SK-N-SH (cell line): Measurements from ENCODE around the gene NKX6-2. TPM values are rescaled to one million over a fixed set of nuclear protein-coding genes. Genes with fewer than 3 reads are reported as not detected.

Experiments used
- CTCF ChIA-PET: fragments of 300-600, 350-600 bp; formaldehyde crosslinking; extraction: SDS; loops from one replicate; lab custom pipeline; 2021; lab: Yijun Ruan, JAX
- POLR2A ChIA-PET: fragments of 350-600 bp; sonication (Branson Sonifier 250); formaldehyde crosslinking; extraction: SDS; loops from one replicate; lab custom pipeline; 2020; ENCODE audit warnings: antibody characterized with exemption, inconsistent platforms; lab: Yijun Ruan, JAX
- DNase-seq: peaks from one replicate; pipeline ENCODE4 v3.0.0; 2012
- H2AFZ ChIP-seq: fragments of 200-600 bp; sonication (generic); 2 replicates; pipeline ENCODE4 v1.8.1; 2016; ENCODE audit warnings: antibody characterized with exemption, mild to moderate bottlenecking, low read depth
- H3F3A ChIP-seq: fragments of 200-600 bp; sonication (generic); replicated peaks from 2 replicates; pipeline ENCODE3; 2016; ENCODE audit warnings: antibody characterized with exemption, mild to moderate bottlenecking; ENCODE audit not compliant: insufficient read depth
- H3K27ac ChIP-seq, 2 experiments: fragments of 200-500 bp in 1 of 2; fragments of 200-600 bp in 1 of 2; sonication (Bioruptor generic) in 1 of 2; sonication (generic), shearing (Covaris generic) in 1 of 2; 2 replicates each; pipeline versions ENCODE4 v1.5.1 to v1.6.1; 2014 to 2016; ENCODE audit warnings: low read depth in 2 of 2, inconsistent platforms in 1 of 2, low read length in 1 of 2, mild to moderate bottlenecking in 1 of 2, mixed read lengths in 1 of 2
- H3K27me3 ChIP-seq: fragments of 200-600 bp; sonication (generic), shearing (Covaris generic); 2 replicates; pipeline ENCODE4 v1.6.1; 2016; ENCODE audit warnings: mixed run types; ENCODE audit not compliant: insufficient read depth
- H3K36me3 ChIP-seq, 2 experiments: fragments of 200-500 bp in 1 of 2; fragments of 200-600 bp in 1 of 2; sonication (Bioruptor generic) in 1 of 2; sonication (generic) in 1 of 2; replicated peaks in 1 of 2; 2 replicates each; pipeline versions ENCODE3 to v1.5.1; 2014 to 2016; ENCODE audit warnings: low read length in 1 of 2, mild to moderate bottlenecking in 1 of 2; ENCODE audit not compliant: insufficient read depth in 2 of 2, control insufficient read depth in 1 of 2
- H3K4me1 ChIP-seq, 2 experiments: fragments of 200-500 bp in 1 of 2; fragments of 200-600 bp in 1 of 2; sonication (Bioruptor generic) in 1 of 2; sonication (generic), shearing (Covaris generic) in 1 of 2; 2 replicates each; pipeline versions ENCODE4 v1.5.1 to v1.6.1; 2014 to 2016; ENCODE audit warnings: low read depth in 1 of 2, low read length in 1 of 2, mixed run types in 1 of 2; ENCODE audit not compliant: insufficient read depth in 2 of 2, control insufficient read depth in 1 of 2
- H3K4me2 ChIP-seq: fragments of 200-600 bp; sonication (generic), shearing (Covaris generic); 2 replicates; pipeline ENCODE4 v1.6.1; 2017; ENCODE audit warnings: mixed run types
- H3K4me3 ChIP-seq, 2 experiments: fragments of 200-500 bp in 1 of 2; fragments of 200-600 bp in 1 of 2; sonication (Bioruptor generic) in 1 of 2; sonication (generic), shearing (Covaris generic) in 1 of 2; 2 replicates each; pipeline versions ENCODE4 v1.5.1 to v1.8.1; 2014 to 2016; ENCODE audit warnings: low read depth in 2 of 2, inconsistent platforms in 1 of 2, low read length in 1 of 2, mild to moderate bottlenecking in 1 of 2, mixed read lengths in 1 of 2, moderate library complexity in 1 of 2
- H3K79me2 ChIP-seq: fragments of 200-600 bp; sonication (generic); 2 replicates; pipeline ENCODE4 v1.8.1; 2017; ENCODE audit warnings: mild to moderate bottlenecking; ENCODE audit not compliant: insufficient read depth
- H3K9ac ChIP-seq: fragments of 200-600 bp; sonication (generic); 2 replicates; pipeline ENCODE4 v1.6.1; 2017; ENCODE audit warnings: mixed run types
- H3K9me2 ChIP-seq: fragments of 200-600 bp; sonication (generic); 2 replicates; pipeline ENCODE4 v1.6.1; 2017; ENCODE audit warnings: mixed run types
- H3K9me3 ChIP-seq: fragments of 200-600 bp; sonication (generic); 2 replicates; pipeline ENCODE4 v1.6.1; 2017; ENCODE audit warnings: mixed run types, mild to moderate bottlenecking, moderate library complexity
- H4K20me1 ChIP-seq: fragments of 200-600 bp; sonication (generic); 2 replicates; pipeline ENCODE4 v1.6.1; 2017; ENCODE audit warnings: mild to moderate bottlenecking, mixed run types; ENCODE audit not compliant: insufficient read depth
- CHD2 ChIP-seq: fragments of 150-350 bp; IDR thresholded peaks from 2 replicates; pipeline ENCODE4 v1.6.1; 2018; ENCODE audit warnings: low read length; ENCODE audit not compliant: partially characterized antibody
- EP300 ChIP-seq, 2 experiments: IDR thresholded peaks; 2 replicates each; pipeline versions ENCODE4 v1.4.0 to v1.6.1; 2012; ENCODE audit warnings: borderline replicate concordance in 1 of 2, low read depth in 1 of 2, low read length in 1 of 2
- EZH2phosphoT487 ChIP-seq: fragments of 200-600 bp; sonication (generic); IDR thresholded peaks from 2 replicates; pipeline ENCODE4 v1.6.1; 2017; ENCODE audit warnings: low read depth, mixed run types, mild to moderate bottlenecking, antibody characterized with exemption, moderate library complexity, borderline replicate concordance
- FOXJ3 ChIP-seq: sonication (generic); formaldehyde crosslinking; IDR thresholded peaks from 2 replicates; pipeline ENCODE4 v1.5.1; 2020; ENCODE audit warnings: mild to moderate bottlenecking, missing genetic modification reagents
- GABPA ChIP-seq: IDR thresholded peaks from 2 replicates; pipeline ENCODE4 v1.4.0; 2012; ENCODE audit warnings: low read depth, mild to moderate bottlenecking
- GATA2 ChIP-seq: sonication (generic); formaldehyde crosslinking; IDR thresholded peaks from 2 replicates; pipeline ENCODE4 v1.5.0; 2020; ENCODE audit warnings: mild to moderate bottlenecking, missing genetic modification reagents
- JUND ChIP-seq: IDR thresholded peaks from 2 replicates; pipeline ENCODE4 v1.4.0; 2012
- MEF2A ChIP-seq: IDR thresholded peaks from 2 replicates; pipeline ENCODE4 v1.4.0; 2012; ENCODE audit warnings: low read depth, borderline replicate concordance
- MXI1 ChIP-seq: IDR thresholded peaks from 2 replicates; pipeline ENCODE4 v1.6.1; 2012; ENCODE audit warnings: mild to moderate bottlenecking, low read depth, low read length, improper control_type of control experiment
- NFIC ChIP-seq: IDR thresholded peaks from 2 replicates; pipeline ENCODE4 v1.4.0; 2012; ENCODE audit warnings: borderline replicate concordance
- NRF1 ChIP-seq: IDR thresholded peaks from 2 replicates; pipeline ENCODE4 v1.6.1; 2012; ENCODE audit warnings: low read depth, mild to moderate bottlenecking, low read length
- RAD21 ChIP-seq: IDR thresholded peaks from 2 replicates; pipeline ENCODE4 v1.6.1; 2012; ENCODE audit warnings: mild to moderate bottlenecking, low read length
- RCOR1 ChIP-seq: fragments of 150-350 bp; IDR thresholded peaks from 2 replicates; pipeline ENCODE4 v1.6.1; 2017; ENCODE audit warnings: antibody characterized with exemption, low read length
- SIN3A ChIP-seq: IDR thresholded peaks from 2 replicates; pipeline ENCODE4 v1.6.1; 2012; ENCODE audit warnings: low read depth, mild to moderate bottlenecking, low read length, moderate library complexity, borderline replicate concordance
- TAF1 ChIP-seq: IDR thresholded peaks from 2 replicates; pipeline ENCODE4 v1.6.1; 2012; ENCODE audit warnings: low read depth, mild to moderate bottlenecking, low read length, moderate library complexity, borderline replicate concordance
- WGBS: methylation state at CpG from one replicate; pipeline ENCODE4 v1.1.6; 2017; ENCODE audit warnings: low lambda C conversion rate; 5-methylcytosine and 5-hydroxymethylcytosine counted together
- polyA plus RNA-seq, 3 experiments: library from polyadenylated mRNA; depleted of rRNA; stranded (reverse); fragments of >200 nt; gene quantifications; 2 replicates each; pipeline ENCODE4 v1.2.3, GENCODE V29; 2012
- TF ChIP-seq, protein P1 (sequence below): IDR thresholded peaks from 2 replicates; pipeline ENCODE4; 2012
- TF ChIP-seq, protein P2 (sequence below): IDR thresholded peaks from 2 replicates; pipeline ENCODE4 v1.6.1; 2012; ENCODE audit warnings: mild to moderate bottlenecking, low read depth, low read length, moderate library complexity
- TF ChIP-seq, protein P3 (sequence below): IDR thresholded peaks from 2 replicates; pipeline ENCODE4 v1.4.0; 2012; ENCODE audit warnings: low read depth, borderline replicate concordance

Gene NKX6-2
- polyA plus RNA-seq, 1 of the 3 experiments (the other 2 are of a cell fraction): not detected

DNA sequence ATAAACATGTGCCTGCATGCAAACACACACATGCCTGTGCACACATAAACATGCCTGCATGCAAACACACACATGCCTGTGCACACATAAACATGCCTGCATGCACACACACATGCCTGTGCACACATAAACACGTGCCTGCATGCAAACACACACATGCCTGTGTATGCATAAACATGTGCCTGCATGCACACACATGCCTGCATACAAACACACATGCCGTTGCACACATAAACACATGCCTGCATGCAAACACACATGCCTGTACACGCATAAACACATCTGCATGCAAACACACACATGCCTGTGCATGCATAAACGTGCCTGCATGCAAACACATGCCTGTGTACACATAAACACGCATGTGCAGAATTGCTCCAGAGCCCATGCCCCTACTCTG lies 22.4 kb downstream of the NKX6-2 start:
- Histone ChIP-seq H3K4me3 (no peak overlapping the region), H3K79me2 (no peaks in the 10 kb centered on the region), H3K4me1 (no peaks in the 10 kb centered on the region; a peak in 1 of 4 replicates), H3F3A (no peaks in the 10 kb centered on the region), H2AFZ (no peak overlapping the region), H3K4me2 (no peak overlapping the region), H3K9me3 (no peaks in the 10 kb centered on the region), H3K9me2 (no peaks in the 10 kb centered on the region), H3K36me3 (no peaks in the 10 kb centered on the region), H4K20me1 (no peaks in the 10 kb centered on the region), H3K27me3 (no peaks in the 10 kb centered on the region), H3K9ac (no peak overlapping the region), H3K27ac (no peak overlapping the region)
- 69% methylated on average over 4 of the region's 5 CpGs for WGBS
- CTCF ChIA-PET: no interaction called here
- DNase-seq: no peak
- POLR2A ChIA-PET: no interaction called here
- no peak for TF ChIP-seq RAD21
- TF ChIP-seq MXI1: no peak
- TF ChIP-seq GABPA: no peak
- TF ChIP-seq NFIC: no peak
- TF ChIP-seq, protein P1, sequence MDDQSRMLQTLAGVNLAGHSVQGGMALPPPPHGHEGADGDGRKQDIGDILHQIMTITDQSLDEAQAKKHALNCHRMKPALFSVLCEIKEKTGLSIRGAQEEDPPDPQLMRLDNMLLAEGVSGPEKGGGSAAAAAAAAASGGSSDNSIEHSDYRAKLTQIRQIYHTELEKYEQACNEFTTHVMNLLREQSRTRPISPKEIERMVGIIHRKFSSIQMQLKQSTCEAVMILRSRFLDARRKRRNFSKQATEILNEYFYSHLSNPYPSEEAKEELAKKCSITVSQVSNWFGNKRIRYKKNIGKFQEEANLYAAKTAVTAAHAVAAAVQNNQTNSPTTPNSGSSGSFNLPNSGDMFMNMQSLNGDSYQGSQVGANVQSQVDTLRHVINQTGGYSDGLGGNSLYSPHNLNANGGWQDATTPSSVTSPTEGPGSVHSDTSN: no peak
- TF ChIP-seq, protein P2, sequence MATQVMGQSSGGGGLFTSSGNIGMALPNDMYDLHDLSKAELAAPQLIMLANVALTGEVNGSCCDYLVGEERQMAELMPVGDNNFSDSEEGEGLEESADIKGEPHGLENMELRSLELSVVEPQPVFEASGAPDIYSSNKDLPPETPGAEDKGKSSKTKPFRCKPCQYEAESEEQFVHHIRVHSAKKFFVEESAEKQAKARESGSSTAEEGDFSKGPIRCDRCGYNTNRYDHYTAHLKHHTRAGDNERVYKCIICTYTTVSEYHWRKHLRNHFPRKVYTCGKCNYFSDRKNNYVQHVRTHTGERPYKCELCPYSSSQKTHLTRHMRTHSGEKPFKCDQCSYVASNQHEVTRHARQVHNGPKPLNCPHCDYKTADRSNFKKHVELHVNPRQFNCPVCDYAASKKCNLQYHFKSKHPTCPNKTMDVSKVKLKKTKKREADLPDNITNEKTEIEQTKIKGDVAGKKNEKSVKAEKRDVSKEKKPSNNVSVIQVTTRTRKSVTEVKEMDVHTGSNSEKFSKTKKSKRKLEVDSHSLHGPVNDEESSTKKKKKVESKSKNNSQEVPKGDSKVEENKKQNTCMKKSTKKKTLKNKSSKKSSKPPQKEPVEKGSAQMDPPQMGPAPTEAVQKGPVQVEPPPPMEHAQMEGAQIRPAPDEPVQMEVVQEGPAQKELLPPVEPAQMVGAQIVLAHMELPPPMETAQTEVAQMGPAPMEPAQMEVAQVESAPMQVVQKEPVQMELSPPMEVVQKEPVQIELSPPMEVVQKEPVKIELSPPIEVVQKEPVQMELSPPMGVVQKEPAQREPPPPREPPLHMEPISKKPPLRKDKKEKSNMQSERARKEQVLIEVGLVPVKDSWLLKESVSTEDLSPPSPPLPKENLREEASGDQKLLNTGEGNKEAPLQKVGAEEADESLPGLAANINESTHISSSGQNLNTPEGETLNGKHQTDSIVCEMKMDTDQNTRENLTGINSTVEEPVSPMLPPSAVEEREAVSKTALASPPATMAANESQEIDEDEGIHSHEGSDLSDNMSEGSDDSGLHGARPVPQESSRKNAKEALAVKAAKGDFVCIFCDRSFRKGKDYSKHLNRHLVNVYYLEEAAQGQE: no peak
- no peak for TF ChIP-seq EP300 (IDR thresholded peaks at IDR 0.05; ENCODE audit: borderline replicate concordance in 1 of 2, low read depth in 1 of 2, low read length in 1 of 2)
- TF ChIP-seq FOXJ3 (CRISPR knock-in tag): no peak
- no peak for TF ChIP-seq RCOR1
- no peak for TF ChIP-seq SIN3A
- no peak for TF ChIP-seq GATA2

DNA sequence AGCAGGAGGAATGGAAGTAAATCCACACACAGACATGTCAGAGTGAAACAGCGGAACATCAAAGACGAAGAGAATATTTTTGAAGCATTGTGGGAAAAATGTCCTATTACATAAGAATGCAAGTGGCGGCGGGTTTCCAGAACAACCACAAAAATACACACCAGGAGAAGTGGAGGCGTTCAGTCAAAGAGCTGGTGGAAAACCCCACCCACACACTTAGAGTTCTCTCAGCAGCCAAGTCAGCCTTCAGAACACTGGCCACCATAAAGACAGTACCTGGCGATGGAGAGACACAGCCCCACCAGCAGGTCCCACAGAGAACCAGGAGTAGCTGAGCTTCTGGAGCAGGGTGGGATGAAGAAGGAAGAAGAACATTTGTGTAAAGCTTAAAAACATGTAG lies 23.7 kb downstream of the NKX6-2 start:
- 86% methylated on average over 6 of the region's 6 CpGs for WGBS
- CTCF ChIA-PET: interaction anchor here (1.5 kb wide), 1 partner anchor 108 kb away, joined by 4 read pairs; no protein-coding TSS in a partner anchor
- H3K79me2 ChIP-seq: no peaks in the 10 kb centered on the region
- H3K9me3 ChIP-seq: no peaks in the 10 kb centered on the region
- no peaks in the 10 kb centered on the region for H3K9me2 ChIP-seq
- no peaks in the 10 kb centered on the region; a peak in 1 of 4 replicates for H3K4me1 ChIP-seq
- no peak overlapping the region for H3K9ac ChIP-seq
- no peaks in the 10 kb centered on the region for H3K27me3 ChIP-seq
- H4K20me1 ChIP-seq: no peaks in the 10 kb centered on the region
- POLR2A ChIA-PET: no interaction called here
- DNase-seq: no peak
- H3K36me3 ChIP-seq: no peaks in the 10 kb centered on the region
- H2AFZ ChIP-seq: no peak overlapping the region
- no peak for TF ChIP-seq EP300 (IDR thresholded peaks at IDR 0.05; ENCODE audit: borderline replicate concordance in 1 of 2, low read depth in 1 of 2, low read length in 1 of 2)
- no peak for TF ChIP-seq TAF1
- no peak for TF ChIP-seq MEF2A
- no peak for TF ChIP-seq NRF1
- TF ChIP-seq CHD2: no peak
- TF ChIP-seq JUND: no peak
- TF ChIP-seq EZH2phosphoT487: no peak
- TF ChIP-seq, protein P3, sequence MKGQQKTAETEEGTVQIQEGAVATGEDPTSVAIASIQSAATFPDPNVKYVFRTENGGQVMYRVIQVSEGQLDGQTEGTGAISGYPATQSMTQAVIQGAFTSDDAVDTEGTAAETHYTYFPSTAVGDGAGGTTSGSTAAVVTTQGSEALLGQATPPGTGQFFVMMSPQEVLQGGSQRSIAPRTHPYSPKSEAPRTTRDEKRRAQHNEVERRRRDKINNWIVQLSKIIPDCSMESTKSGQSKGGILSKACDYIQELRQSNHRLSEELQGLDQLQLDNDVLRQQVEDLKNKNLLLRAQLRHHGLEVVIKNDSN: no peak
- H3K4me2 ChIP-seq: no peak overlapping the region
- H3F3A ChIP-seq: no peaks in the 10 kb centered on the region
- H3K27ac ChIP-seq: no peak overlapping the region
- no peak overlapping the region for H3K4me3 ChIP-seq
